Hepatocyte (in vitro differentiated cells): ENCODE measurements around the gene SEMA5B.

Source experiments
- EZH2 ChIP-seq: fragments of 200-600 bp; sonication (generic); IDR thresholded peaks from 2 replicates; pipeline ENCODE4 v1.6.1; 2016; ENCODE audit warnings: antibody characterized with exemption, mild to moderate bottlenecking, borderline replicate concordance
- TF ChIP-seq, protein P1 (sequence below): fragments of 200-600 bp; sonication (generic); IDR thresholded peaks from 2 replicates; pipeline ENCODE4 v1.5.1; 2016; ENCODE audit warnings: antibody characterized with exemption, mild to moderate bottlenecking; ENCODE audit not compliant: poor library complexity

GRCh38 chr3:122926811-122927210 lies 100.8 kb downstream of the SEMA5B start:
- TF ChIP-seq, protein P1, sequence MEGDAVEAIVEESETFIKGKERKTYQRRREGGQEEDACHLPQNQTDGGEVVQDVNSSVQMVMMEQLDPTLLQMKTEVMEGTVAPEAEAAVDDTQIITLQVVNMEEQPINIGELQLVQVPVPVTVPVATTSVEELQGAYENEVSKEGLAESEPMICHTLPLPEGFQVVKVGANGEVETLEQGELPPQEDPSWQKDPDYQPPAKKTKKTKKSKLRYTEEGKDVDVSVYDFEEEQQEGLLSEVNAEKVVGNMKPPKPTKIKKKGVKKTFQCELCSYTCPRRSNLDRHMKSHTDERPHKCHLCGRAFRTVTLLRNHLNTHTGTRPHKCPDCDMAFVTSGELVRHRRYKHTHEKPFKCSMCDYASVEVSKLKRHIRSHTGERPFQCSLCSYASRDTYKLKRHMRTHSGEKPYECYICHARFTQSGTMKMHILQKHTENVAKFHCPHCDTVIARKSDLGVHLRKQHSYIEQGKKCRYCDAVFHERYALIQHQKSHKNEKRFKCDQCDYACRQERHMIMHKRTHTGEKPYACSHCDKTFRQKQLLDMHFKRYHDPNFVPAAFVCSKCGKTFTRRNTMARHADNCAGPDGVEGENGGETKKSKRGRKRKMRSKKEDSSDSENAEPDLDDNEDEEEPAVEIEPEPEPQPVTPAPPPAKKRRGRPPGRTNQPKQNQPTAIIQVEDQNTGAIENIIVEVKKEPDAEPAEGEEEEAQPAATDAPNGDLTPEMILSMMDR: no peak
- TF ChIP-seq EZH2: no peak
